Skeletal muscle tissue (tissue), 4 donors: ENCODE measurements around the gene FRS3. TPM values are rescaled to one million over a fixed set of nuclear protein-coding genes. Genes with fewer than 3 reads are reported as not detected.

Source experiments
- H3K27ac ChIP-seq: one replicate; pipeline ENCODE4 v1.7.0; 2013; ENCODE audit warnings: mild to moderate bottlenecking, low read depth, low read length, inconsistent platforms
- H3K27me3 ChIP-seq, 3 donors: one replicate each; pipeline ENCODE4 v1.7.0; 2013; ENCODE audit warnings: low read length in 3 of 3; ENCODE audit not compliant: control insufficient read depth in 3 of 3, insufficient read depth in 3 of 3
- H3K36me3 ChIP-seq, 3 donors: one replicate each; pipeline ENCODE4 v1.7.0; 2013; ENCODE audit warnings: low read length in 3 of 3; ENCODE audit not compliant: control insufficient read depth in 3 of 3, insufficient read depth in 3 of 3
- H3K4me1 ChIP-seq, 3 donors: one replicate each; pipeline ENCODE4 v1.7.0; 2013; ENCODE audit warnings: low read length in 3 of 3, mild to moderate bottlenecking in 3 of 3; ENCODE audit not compliant: control insufficient read depth in 3 of 3, insufficient read depth in 3 of 3
- H3K4me3 ChIP-seq, 3 donors: one replicate each; pipeline ENCODE4 v1.7.0; 2013; ENCODE audit warnings: low read length in 3 of 3
- H3K9ac ChIP-seq, 3 donors: one replicate each; pipeline ENCODE4 v1.7.0; 2013; ENCODE audit warnings: low read length in 3 of 3, mild to moderate bottlenecking in 3 of 3, moderate library complexity in 2 of 3, low read depth in 1 of 3
- H3K9me3 ChIP-seq, 3 donors: one replicate each; pipeline ENCODE4 v1.7.0; 2013; ENCODE audit warnings: low read length in 3 of 3; ENCODE audit not compliant: control insufficient read depth in 3 of 3
- total RNA-seq: library from RNA; depleted of rRNA; stranded (reverse); fragments of >200 nt; gene quantifications from one replicate; pipeline ENCODE4 v1.2.3, GENCODE V29; 2014
- donor health status: Osteomylitis.

Gene FRS3
- total RNA-seq, 1 donor from 2014 or later: 1.6 TPM

- H3K4me1 ChIP-seq: peaks cover 32 to 50% (median 34%) of the 10 kb centered on the region in 3 donors
- no peaks in the 10 kb centered on the region for H3K27me3 ChIP-seq
- no peak overlapping the region for H3K4me3 ChIP-seq
- no peaks in the 10 kb centered on the region for H3K9me3 ChIP-seq
- peaks cover 0 to 3% (median 2%) of the 10 kb centered on the region in 3 donors for H3K36me3 ChIP-seq
- no peak overlapping the region for H3K27ac ChIP-seq
- H3K9ac ChIP-seq: no peak overlapping the region
Observed at GRCh38 chr6:41783106-41783780, 3.5 kb upstream of the FRS3 start.

- H3K27me3 ChIP-seq: no peaks in the 10 kb centered on the region
- no peak overlapping the region for H3K27ac ChIP-seq
- peaks cover 5 to 18% (median 5%) of the 10 kb centered on the region in 3 donors for H3K36me3 ChIP-seq
- peak overlapping the region; percentile 73 to 81 (median 75) for H3K4me3 ChIP-seq
- peak overlapping the region; percentile 70 to 83 (median 71) for H3K9ac ChIP-seq
- H3K9me3 ChIP-seq: no peaks in the 10 kb centered on the region
- H3K4me1 ChIP-seq: peaks cover 34 to 48% (median 35%) of the 10 kb centered on the region in 3 donors
Observed at GRCh38 chr6:41781366-41781730, 1.6 kb upstream of the FRS3 start.

- peak within 1 kb of the TSS; percentile 42 for H3K27ac ChIP-seq
- H3K4me3 ChIP-seq: peak within 1 kb of the TSS; percentile 78 to 83 (median 81)
- H3K9me3 ChIP-seq: no peaks in the 10 kb centered on the region
- H3K36me3 ChIP-seq: peaks cover 6 to 18% (median 8%) of the 10 kb centered on the region in 3 donors
- peak within 1 kb of the TSS; percentile 70 to 83 (median 71) for H3K9ac ChIP-seq
- peaks cover 29 to 42% (median 30%) of the 10 kb centered on the region in 3 donors for H3K4me1 ChIP-seq
- no peaks in the 10 kb centered on the region for H3K27me3 ChIP-seq
Observed at GRCh38 chr6:41780551-41781365, 1.1 kb upstream of the FRS3 start, which contains the start of gene PRICKLE4. PRICKLE4 (plus strand) TSS chr6:41780782; CDS start chr6:41783474, 2,692 bp downstream.

GRCh38 chr6:41779336-41779735, 364 bp downstream of the FRS3 start:
- Histone ChIP-seq H3K36me3 (peaks cover 20 to 30% (median 20%) of the 10 kb centered on the region in 3 donors), H3K9ac (peak overlapping the region; percentile 76 to 81 (median 77)), H3K27me3 (no peaks in the 10 kb centered on the region), H3K4me1 (peaks cover 21 to 28% (median 24%) of the 10 kb centered on the region in 3 donors), H3K4me3 (peak overlapping the region; percentile 82 to 87 (median 83)), H3K27ac (no peak overlapping the region), H3K9me3 (no peaks in the 10 kb centered on the region)

- Histone ChIP-seq H3K27ac (no peak overlapping the region), H3K4me1 (peaks cover 21 to 24% (median 24%) of the 10 kb centered on the region in 3 donors), H3K27me3 (no peaks in the 10 kb centered on the region), H3K36me3 (peaks cover 23 to 33% (median 24%) of the 10 kb centered on the region in 3 donors), H3K9ac (peak overlapping the region; percentile 76 to 81 (median 77)), H3K9me3 (no peaks in the 10 kb centered on the region), H3K4me3 (peak overlapping the region; percentile 82 to 87 (median 83))
Observed at GRCh38 chr6:41778895-41779294, 805 bp downstream of the FRS3 start.

GRCh38 chr6:41777551-41778285, 2.0 kb downstream of the FRS3 start:
- Histone ChIP-seq H3K36me3 (peaks cover 25 to 32% (median 26%) of the 10 kb centered on the region in 3 donors), H3K27ac (no peak overlapping the region), H3K9me3 (no peaks in the 10 kb centered on the region), H3K4me1 (peaks cover 21 to 24% (median 23%) of the 10 kb centered on the region in 3 donors), H3K27me3 (no peaks in the 10 kb centered on the region), H3K4me3 (no peak overlapping the region), H3K9ac (peak overlapping the region in 1 of 3 donors; percentile 47)

- Histone ChIP-seq H3K27me3 (no peaks in the 10 kb centered on the region), H3K27ac (no peak overlapping the region), H3K4me1 (peaks cover 8 to 14% (median 13%) of the 10 kb centered on the region in 3 donors), H3K4me3 (no peak overlapping the region), H3K36me3 (peaks cover 41 to 47% (median 44%) of the 10 kb centered on the region in 3 donors), H3K9me3 (no peaks in the 10 kb centered on the region), H3K9ac (no peak overlapping the region)
Observed at GRCh38 chr6:41775293-41775882, 4.3 kb downstream of the FRS3 start.

- Histone ChIP-seq H3K27me3 (no peaks in the 10 kb centered on the region), H3K4me1 (peaks cover 8 to 14% (median 13%) of the 10 kb centered on the region in 3 donors), H3K27ac (no peak overlapping the region), H3K4me3 (no peak overlapping the region), H3K9me3 (no peaks in the 10 kb centered on the region), H3K36me3 (peaks cover 43 to 50% (median 47%) of the 10 kb centered on the region in 3 donors), H3K9ac (no peak overlapping the region)
Observed at GRCh38 chr6:41774841-41775240, 4.9 kb downstream of the FRS3 start.
